ENCODE measurements around the gene DDX39A.

The DDX39A gene

GRCh38 chr19:14433554-14434501 lies 14.7 kb upstream of the DDX39A start:
- DNase-seq: peak; percentile 45

DNA sequence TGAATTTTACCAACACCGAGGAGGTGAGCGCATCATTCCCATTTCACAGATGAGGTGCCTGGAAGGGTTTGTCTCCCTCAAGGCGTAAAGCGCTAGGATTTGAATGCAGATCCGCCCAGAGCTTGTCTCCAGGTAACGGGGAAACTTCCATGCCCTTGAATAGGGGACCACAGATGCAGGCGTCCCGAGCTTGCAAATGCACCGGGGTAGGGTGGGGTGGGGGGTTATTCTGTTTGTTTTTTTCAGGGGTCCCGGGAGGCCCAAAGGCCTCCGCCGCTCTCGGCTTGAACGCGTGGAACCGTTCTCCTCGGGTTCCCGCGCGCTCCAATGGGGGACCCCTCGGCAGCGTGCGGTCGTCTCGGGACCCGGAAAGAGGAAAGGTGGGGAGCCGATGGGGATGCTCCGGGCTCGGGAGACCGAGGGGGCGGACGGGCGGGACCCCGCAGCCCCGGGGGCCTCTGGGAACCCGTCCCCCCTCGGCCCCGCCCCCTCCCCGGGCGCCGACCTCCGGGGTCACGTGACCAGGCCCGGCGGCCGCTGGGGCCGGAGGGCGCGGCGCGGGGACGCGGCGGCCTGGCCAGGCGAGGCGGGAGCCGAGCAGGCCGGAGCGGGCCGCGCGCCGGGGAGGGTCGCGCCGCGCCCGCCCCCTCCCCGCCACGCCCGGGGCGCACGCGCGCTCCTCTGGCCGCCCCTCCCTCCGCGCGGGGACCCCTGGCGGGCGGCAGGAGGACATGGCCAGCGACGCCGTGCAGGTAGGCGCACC lies 13.8 kb upstream of the DDX39A start, which contains the start of gene PKN1:
TSS of gene PKN1 (plus strand) at position 516 of the 763 bp plus-strand sequence. CDS start at position 732, 216 bp downstream.
- DNase-seq: no peak

GRCh38 chr19:14430712-14431111 lies 11.6 kb upstream of the DDX39A start:
- DNase-seq: no peak

- no peak for DNase-seq
These were observed 9.8 kb upstream of the DDX39A start for GRCh38 chr19:14428882-14429416.

DNA sequence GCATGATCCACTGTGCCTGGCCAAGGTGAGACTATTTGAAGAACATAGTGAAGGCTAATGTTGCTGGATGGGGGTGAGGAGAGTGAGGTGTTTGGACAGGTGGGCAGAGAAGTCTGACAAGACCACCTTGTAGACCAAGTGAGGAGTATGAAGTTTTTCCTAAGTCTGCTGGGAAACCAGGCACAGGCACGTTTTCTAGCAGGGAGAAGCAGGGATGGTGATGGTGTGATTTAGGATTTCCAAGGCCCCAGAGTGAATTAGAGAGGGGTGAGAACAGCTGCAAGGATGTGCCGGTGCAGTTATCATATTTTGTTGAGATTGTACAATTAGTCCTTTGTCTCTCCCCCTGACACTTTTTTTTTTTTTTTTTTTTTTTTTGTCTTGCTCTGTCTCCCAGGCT lies 8.3 kb upstream of the DDX39A start:
- no peak for DNase-seq

GRCh38 chr19:14425696-14426138 lies 6.6 kb upstream of the DDX39A start:
- DNase-seq: no peak

DNA sequence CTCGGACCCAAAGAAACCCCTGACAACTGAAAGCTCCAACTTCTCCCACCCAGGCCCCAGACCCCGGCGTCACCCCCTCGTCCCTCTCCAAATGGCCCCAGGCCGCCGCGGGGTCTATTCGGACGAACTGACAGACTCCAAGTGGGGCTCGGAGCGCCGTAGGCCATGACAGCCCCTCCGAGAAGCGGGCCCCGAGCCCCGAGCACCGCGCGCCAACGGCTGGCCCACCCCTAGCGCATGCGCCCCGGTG lies 360 bp downstream of the DDX39A start:
- no peak for DNase-seq

DNA sequence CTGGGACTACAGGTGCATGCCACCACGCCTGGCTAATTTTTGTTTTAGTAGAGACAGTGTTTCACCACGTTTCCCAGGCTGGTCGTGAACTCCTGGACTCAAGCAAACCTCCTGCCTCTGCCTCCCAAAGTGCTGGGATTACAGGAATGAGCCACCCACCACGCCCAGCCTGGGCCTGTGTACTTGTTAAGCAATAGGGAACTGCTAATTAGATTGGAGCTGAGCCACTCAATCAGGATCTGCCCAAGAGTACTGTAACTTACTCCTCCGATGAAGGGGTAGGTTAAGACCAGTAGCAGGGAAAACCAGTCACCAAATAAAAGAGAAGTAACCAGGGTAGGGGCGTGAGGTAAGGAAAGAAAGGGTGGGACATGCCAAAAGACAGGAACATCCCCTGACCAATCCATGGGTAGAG lies 2.3 kb downstream of the DDX39A start:
- DNase-seq: no peak

DNA sequence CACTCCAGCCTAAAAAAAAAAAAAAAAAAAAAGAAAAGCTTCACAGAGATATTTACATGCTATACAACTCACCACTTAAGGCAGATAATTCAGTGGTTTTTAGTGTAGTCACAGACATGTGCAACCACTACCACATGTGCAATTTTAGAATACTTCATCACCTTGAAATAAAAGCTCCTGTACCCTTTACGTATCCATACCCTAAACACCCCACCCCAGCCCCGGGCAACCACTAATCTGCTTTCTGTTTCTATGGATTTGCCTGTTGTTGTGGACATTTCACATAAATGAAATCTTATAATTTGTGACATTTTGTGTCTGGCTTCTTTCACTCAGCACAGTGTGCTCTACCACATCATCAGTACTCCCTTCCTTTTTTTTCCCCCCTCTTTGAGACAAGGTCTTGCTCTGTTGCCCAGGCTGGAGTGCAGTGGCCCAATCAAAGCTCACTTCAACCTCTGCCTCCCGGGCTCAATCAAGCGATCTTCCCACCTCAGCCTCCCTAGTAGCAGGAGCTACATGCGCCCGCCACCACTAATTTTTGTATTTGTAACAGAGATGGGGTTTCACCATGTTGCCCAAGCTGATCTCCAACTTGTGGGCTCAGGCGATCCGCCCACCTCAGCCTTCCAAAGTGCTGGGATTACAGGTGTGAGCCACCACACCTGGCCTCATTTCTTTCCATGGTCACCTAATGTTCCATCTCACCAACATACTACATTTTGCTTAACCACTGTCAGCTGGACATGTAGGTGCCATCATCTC lies 4.0 kb downstream of the DDX39A start:
- no peak for DNase-seq

DNA sequence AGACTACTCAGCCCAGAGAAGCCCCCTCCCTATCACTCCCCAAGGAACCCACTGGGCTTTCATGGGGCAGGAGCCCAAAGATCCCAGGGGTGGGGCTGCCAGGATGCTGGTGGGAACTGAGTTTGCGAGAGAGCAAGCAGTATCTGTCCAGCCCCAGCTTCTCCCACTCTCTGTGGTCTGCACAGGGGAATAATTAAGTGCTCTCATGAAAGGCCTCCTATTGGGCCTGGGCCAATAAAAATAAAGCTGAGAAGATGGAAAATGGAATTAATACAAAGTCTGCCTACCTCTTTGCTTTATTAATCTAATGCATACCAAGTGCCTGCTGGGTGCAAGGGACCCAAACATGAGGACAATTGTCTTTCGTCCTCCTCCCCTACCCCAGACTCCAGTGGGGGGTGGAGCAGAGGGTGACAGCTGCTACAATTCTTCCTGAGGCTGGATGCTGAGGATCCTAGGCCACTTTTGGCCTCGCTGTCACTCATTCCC lies 5.4 kb downstream of the DDX39A start:
- no peak for DNase-seq

DNA sequence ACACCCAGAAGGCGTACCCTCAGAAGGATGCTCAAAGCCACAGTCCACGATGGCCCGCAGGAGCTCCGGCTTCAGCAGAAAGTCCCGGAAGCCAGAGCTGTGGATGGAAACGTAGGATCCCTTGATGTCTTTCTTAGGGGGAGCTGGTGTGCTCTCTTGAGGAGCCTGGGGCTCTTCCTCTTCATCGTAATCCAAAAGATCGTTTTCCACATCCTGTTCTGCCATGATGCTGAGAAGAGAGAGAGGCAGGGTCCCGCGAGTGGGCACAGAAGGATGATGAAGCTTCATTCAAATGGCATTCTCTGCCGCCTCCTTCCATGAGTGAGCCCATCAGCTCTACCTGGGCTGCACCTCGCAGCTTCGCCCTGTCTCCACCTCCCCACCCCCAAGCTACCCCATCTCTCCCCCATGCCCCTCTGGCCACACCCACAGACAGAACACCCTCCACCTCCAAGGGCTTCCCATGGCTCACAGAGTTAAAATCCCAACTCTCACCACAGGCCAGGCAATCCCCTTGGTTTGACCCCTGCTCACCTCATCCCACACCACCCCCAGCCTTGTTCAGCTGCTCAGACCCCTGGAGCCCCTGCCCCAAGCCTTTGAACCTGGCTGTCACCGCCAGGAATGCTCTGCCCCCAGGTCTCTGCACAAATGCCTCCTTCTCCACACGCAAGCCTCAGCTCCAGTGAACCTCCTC lies 6.0 kb downstream of the DDX39A start:
- no peak for DNase-seq

- DNase-seq: no peak
These were observed 6.7 kb downstream of the DDX39A start for GRCh38 chr19:14412324-14412995.

- DNase-seq: no peak
These were observed 7.2 kb downstream of the DDX39A start for GRCh38 chr19:14411938-14412245.

GRCh38 chr19:14411161-14411937 lies 7.8 kb downstream of the DDX39A start:
- DNase-seq: no peak

GRCh38 chr19:14410091-14411051 lies 8.8 kb downstream of the DDX39A start:
- DNase-seq: no peak

DNA sequence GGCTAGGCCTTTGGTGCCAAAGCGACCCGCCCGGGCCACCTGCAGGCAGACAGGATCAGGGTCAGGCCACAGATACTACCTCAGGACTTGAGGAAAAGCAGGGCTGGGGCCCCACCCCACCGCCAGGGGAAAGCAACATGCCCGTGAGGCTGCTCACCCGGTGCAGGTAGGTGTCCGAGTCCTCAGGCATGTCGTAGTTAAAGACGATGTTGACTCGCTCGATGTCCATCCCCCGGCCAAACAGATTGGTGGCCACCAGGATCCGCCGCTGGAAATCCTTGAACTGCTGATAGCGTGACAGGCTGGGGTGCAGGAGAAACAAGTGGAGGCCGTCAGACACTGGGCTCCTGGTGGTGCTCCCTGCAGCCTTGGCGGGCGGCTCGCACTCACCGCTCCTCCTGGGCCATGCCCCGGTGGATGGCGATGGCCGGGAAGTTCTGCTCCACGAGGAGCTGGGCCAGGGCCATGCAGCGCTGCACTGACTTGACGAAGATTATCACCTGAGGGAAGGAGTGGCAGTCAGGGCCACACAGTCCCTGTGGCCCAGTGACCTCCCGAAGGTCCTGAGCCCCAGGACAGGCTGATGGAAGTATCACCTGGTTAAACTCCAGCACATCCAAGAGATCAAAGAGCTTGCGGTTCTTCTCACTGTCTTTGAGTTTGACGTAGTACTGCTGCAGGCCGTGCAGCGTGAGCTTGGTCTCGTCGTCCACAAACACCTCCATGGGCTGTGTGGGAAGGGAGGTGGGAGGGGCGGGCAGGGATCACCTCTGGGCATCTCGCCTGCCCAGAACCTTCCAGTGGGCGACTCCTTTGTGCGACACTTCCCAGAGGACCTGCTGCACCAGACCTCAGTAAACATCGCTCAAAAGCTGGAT lies 9.8 kb downstream of the DDX39A start:
- DNase-seq: no peak

DNA sequence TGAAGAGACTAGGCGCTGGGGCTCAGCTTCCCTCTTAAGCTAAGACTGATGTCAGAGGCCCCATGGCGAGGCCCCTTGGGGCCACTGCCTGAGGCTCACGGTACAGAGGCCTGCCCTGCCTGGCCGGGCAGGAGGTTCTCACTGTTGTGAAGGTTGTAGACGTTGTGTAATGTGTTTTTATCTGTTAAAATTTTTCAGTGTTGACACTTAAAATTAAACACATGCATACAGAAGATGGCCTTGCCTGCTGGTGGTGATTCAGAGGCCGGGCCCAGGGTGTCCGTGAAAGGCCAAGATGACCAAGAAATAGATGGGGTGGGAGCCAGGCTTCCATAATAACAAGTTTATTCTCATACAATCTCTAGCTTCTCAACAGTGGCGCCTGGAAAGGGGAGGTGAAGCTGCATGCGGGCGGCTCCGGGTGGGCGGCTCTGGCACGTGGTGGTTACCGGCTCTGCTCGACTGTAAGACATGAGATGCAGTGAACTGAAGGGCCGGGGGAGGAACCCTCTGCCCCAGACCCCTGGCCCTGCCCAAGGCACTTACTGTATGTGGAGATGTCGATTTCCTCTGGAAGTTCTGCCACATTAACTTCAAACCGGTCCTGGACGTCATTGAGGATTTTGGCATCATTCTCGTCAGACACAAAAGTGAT lies 10.5 kb downstream of the DDX39A start:
- no peak for DNase-seq
